ENCODE results near the gene MYH7.

GRCh38 chr14:23416801-23417200, 18.7 kb downstream of the MYH7 start:
- TF ChIP-seq CTCF (IDR thresholded peaks at IDR 0.05) (no peak), POLR2A (IDR thresholded peaks at IDR 0.05) (no peak)
